Measurements from ENCODE around the gene SNX3. TPM values are rescaled to one million over a fixed set of nuclear protein-coding genes. Genes with fewer than 3 reads are reported as not detected.
"Not testable (repeated sequence)": the region's sequence is repeated elsewhere in the genome, so short reads cannot be mapped to it uniquely, and the experiment has no call there.

Gene SNX3
- total RNA-seq, 2 experiments from 2014 or later = 72.9 to 88.6 TPM

GRCh38 chr6:108275976-108276375 lies 15.1 kb upstream of the SNX3 start:
- Histone ChIP-seq H3K27ac (ENCODE audit: low read depth, low read length, poor library complexity, severe bottlenecking) (no peak overlapping the region), H3K4me3 (ENCODE audit: low read depth, low read length, poor library complexity, severe bottlenecking) (no peak overlapping the region), H3K9me2 (ENCODE audit: insufficient read depth, low read length) (no peaks in the 10 kb centered on the region), H3K9me3 (ENCODE audit: low read length) (no peaks in the 10 kb centered on the region), H3K36me3 (ENCODE audit: insufficient read depth, low read length) (no peaks in the 10 kb centered on the region), H2AFZ (ENCODE audit: low read length) (no peak overlapping the region), H3K4me2 (ENCODE audit: low read length) (no peak overlapping the region), H4K20me1 (ENCODE audit: insufficient read depth, low read length) (no peaks in the 10 kb centered on the region), H3K79me2 (ENCODE audit: insufficient read depth, low read depth, low read length) (no peaks in the 10 kb centered on the region), H3K4me1 (ENCODE audit: insufficient read depth, low read length, poor library complexity, severe bottlenecking) (peaks cover 13% of the 10 kb centered on the region)
- TF ChIP-seq EZH2phosphoT487 (IDR thresholded peaks at IDR 0.05; ENCODE audit: borderline replicate concordance, low read depth, low read length) (no peak), CTCF (conservative IDR thresholded peaks at IDR 0.05; ENCODE audit: low read length) (no peak)
- ChIA-PET POLR2A (no interaction called here), CTCF (ENCODE audit: unreplicated experiment) (no interaction called here)
- no peak for DNase-seq (ENCODE audit: low spot score)
- intact Hi-C loops (cut with micrococcal nuclease; ENCODE audit: unreplicated experiment) = no loop called here
- no TSS peak for BruUV-seq (replicated peaks)

- Histone ChIP-seq H4K20me1 (ENCODE audit: insufficient read depth, low read length) (no peaks in the 10 kb centered on the region), H3K4me3 (ENCODE audit: low read depth, low read length, poor library complexity, severe bottlenecking) (no peak overlapping the region), H3K27ac (ENCODE audit: low read depth, low read length, poor library complexity, severe bottlenecking) (no peak overlapping the region), H3K9me3 (ENCODE audit: low read length) (no peaks in the 10 kb centered on the region), H3K9me2 (ENCODE audit: insufficient read depth, low read length) (no peaks in the 10 kb centered on the region), H3K36me3 (ENCODE audit: insufficient read depth, low read length) (no peaks in the 10 kb centered on the region), H3K4me1 (ENCODE audit: insufficient read depth, low read length, poor library complexity, severe bottlenecking) (peaks cover 9% of the 10 kb centered on the region), H3K79me2 (ENCODE audit: insufficient read depth, low read depth, low read length) (no peaks in the 10 kb centered on the region), H3K4me2 (ENCODE audit: low read length) (no peak overlapping the region), H2AFZ (ENCODE audit: low read length) (no peak overlapping the region)
- ChIA-PET POLR2A (interaction anchor here (0.6 to 1.3 kb wide), 3 partner anchors 13 to 185 kb away, joined by 3 to 5 read pairs (median 3); partner anchors contain the start of gene SNX3), CTCF (ENCODE audit: unreplicated experiment) (no interaction called here)
- intact Hi-C loops (cut with micrococcal nuclease; ENCODE audit: unreplicated experiment) = no loop called here
- BruUV-seq (replicated peaks) = no TSS peak
- TF ChIP-seq CTCF (conservative IDR thresholded peaks at IDR 0.05; ENCODE audit: low read length) (no peak), EZH2phosphoT487 (IDR thresholded peaks at IDR 0.05; ENCODE audit: borderline replicate concordance, low read depth, low read length) (no peak)
- DNase-seq (ENCODE audit: low spot score) = no peak
These were observed 13.7 kb upstream of the SNX3 start for GRCh38 chr6:108274546-108274945.

GRCh38 chr6:108269955-108270354 lies 9.1 kb upstream of the SNX3 start:
- H3K4me3 ChIP-seq (ENCODE audit: low read depth, low read length, poor library complexity, severe bottlenecking); H3K27ac ChIP-seq (ENCODE audit: low read depth, low read length, poor library complexity, severe bottlenecking); H3K9me3 ChIP-seq (ENCODE audit: low read length); H3K9me2 ChIP-seq (ENCODE audit: insufficient read depth, low read length); H3K4me1 ChIP-seq (ENCODE audit: insufficient read depth, low read length, poor library complexity, severe bottlenecking); CTCF ChIA-PET (ENCODE audit: unreplicated experiment); BruUV-seq (replicated peaks); H4K20me1 ChIP-seq (ENCODE audit: insufficient read depth, low read length); H3K36me3 ChIP-seq (ENCODE audit: insufficient read depth, low read length); POLR2A ChIA-PET; H2AFZ ChIP-seq (ENCODE audit: low read length); H3K79me2 ChIP-seq (ENCODE audit: insufficient read depth, low read depth, low read length); H3K4me2 ChIP-seq (ENCODE audit: low read length); DNase-seq (ENCODE audit: low spot score): not testable (repeated sequence)
- intact Hi-C loops (cut with micrococcal nuclease; ENCODE audit: unreplicated experiment) = loop anchor here (10.0 kb wide), 2 partner anchors 315 to 635 kb away; partner anchors contain the start of gene SEC63
